Breast epithelium (tissue), 3 donors: ENCODE results near the gene ADIPOR2.

Experiments used
- POLR2A ChIP-seq: fragments of 450-650 bp; IDR thresholded peaks from one replicate; pipeline ENCODE4 v1.6.1; 2016; ENCODE audit warnings: antibody characterized with exemption, mild to moderate bottlenecking, moderate library complexity
- TF ChIP-seq, protein P1 (sequence below), 3 donors: fragments of 450-650 bp; IDR thresholded peaks; one replicate each; pipeline ENCODE4 v1.5.1; 2016 to 2017; ENCODE audit warnings: antibody characterized with exemption in 3 of 3, mild to moderate bottlenecking in 3 of 3, moderate library complexity in 3 of 3

DNA sequence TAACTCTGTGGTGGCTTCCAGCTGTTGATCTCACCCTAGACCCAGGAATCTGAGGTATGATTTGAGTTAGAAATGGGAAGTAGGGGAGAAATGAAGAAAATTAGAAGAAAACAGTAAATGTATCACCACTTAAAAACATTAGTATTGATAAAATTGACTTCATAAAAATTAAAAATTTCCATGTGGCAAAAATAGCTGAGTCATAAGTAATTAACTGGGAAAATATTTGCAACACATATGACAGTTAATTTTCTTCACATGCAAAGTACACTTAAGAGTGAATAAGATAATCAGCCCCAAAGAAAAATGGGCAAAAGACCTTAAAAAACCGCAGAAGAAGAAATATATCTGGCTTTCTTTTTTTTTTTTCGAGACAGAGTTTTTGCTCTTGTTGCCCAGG lies 25.5 kb upstream of the ADIPOR2 start:
- TF ChIP-seq POLR2A: no peak
- TF ChIP-seq, protein P1, sequence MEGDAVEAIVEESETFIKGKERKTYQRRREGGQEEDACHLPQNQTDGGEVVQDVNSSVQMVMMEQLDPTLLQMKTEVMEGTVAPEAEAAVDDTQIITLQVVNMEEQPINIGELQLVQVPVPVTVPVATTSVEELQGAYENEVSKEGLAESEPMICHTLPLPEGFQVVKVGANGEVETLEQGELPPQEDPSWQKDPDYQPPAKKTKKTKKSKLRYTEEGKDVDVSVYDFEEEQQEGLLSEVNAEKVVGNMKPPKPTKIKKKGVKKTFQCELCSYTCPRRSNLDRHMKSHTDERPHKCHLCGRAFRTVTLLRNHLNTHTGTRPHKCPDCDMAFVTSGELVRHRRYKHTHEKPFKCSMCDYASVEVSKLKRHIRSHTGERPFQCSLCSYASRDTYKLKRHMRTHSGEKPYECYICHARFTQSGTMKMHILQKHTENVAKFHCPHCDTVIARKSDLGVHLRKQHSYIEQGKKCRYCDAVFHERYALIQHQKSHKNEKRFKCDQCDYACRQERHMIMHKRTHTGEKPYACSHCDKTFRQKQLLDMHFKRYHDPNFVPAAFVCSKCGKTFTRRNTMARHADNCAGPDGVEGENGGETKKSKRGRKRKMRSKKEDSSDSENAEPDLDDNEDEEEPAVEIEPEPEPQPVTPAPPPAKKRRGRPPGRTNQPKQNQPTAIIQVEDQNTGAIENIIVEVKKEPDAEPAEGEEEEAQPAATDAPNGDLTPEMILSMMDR (IDR thresholded peaks at IDR 0.05): no peak
